ES-I3 (cell line): ENCODE measurements around the gene EPN2.

Source experiments
- H3K36me3 ChIP-seq: 2 replicates; pipeline ENCODE4 v1.6.1; 2013; ENCODE audit warnings: mild to moderate bottlenecking, low read length, control low read depth, moderate library complexity; ENCODE audit not compliant: insufficient read depth
- H3K4me1 ChIP-seq: 2 replicates; pipeline ENCODE4 v1.6.1; 2013; ENCODE audit warnings: mild to moderate bottlenecking, control low read depth, low read length; ENCODE audit not compliant: insufficient read depth
- H3K9ac ChIP-seq: 2 replicates; pipeline ENCODE4 v1.6.1; 2013; ENCODE audit warnings: low read depth, mild to moderate bottlenecking, low read length, moderate library complexity
- H3K9me3 ChIP-seq: 2 replicates; pipeline ENCODE4 v1.6.1; 2013; ENCODE audit warnings: mild to moderate bottlenecking, low read length, moderate library complexity; ENCODE audit not compliant: control insufficient read depth, insufficient read depth

Gene EPN2

DNA sequence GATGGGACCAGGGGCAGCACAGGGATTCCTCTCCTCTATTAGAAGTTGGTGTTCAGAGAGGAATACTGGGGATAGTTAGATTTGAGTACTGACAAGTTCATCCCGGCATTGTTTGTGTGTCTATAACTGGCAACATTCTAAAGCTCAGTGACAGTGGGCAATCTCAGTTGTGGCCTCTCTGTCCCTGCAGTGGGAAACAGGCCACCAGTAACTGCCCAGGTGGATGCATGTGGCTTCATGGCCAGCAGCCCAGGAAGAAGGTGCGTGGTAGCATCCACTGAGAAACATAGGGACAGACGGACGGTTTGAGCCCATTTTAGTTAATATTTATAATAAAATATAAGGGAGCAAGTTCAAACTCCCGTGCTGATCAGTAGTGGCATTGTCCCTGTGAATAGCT lies 73.8 kb downstream of the EPN2 start:
- H3K9me3 ChIP-seq: no peaks in the 10 kb centered on the region
- peaks cover 10% of the 10 kb centered on the region; the same call in 1 of the 2 replicates for H3K4me1 ChIP-seq
- H3K9ac ChIP-seq: no peak overlapping the region
- H3K36me3 ChIP-seq: peaks cover 16% of the 10 kb centered on the region

DNA sequence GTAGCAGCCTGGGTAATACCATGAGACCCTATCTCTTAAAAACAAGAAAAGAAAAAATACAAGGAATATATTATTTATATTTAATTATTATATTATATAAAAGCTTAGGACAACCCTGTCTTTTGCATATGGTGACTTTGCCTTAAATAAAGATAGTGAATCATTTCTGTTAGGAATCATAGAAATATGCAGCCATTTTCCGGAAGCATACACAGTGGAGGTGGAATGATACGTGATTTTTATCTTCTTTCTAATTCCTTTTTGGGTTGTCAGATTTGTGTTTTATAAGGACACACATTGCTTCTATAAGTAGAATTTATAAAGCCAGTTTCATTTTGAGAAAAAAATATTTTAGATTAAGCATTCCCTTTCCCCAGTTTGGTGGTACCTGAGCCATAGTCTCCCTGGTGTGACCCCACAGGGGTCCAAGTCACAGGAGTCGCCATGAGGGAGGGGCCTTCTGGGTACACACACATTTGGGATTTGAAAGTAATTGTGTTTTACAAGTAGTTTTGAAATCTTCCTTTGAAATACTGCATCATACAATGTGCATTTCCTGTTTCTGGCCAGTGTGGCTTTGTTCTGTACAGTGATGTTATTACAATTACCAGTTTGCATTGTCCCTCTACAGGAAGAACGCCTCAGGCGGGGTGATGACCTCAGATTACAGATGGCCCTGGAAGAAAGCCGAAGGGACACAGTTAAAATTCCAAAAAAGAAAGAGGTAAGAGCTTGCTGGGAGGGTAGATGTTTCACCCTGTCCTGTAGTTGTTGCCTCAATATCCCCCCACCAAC lies 74.5 kb downstream of the EPN2 start:
- peaks cover 16% of the 10 kb centered on the region for H3K36me3 ChIP-seq

DNA sequence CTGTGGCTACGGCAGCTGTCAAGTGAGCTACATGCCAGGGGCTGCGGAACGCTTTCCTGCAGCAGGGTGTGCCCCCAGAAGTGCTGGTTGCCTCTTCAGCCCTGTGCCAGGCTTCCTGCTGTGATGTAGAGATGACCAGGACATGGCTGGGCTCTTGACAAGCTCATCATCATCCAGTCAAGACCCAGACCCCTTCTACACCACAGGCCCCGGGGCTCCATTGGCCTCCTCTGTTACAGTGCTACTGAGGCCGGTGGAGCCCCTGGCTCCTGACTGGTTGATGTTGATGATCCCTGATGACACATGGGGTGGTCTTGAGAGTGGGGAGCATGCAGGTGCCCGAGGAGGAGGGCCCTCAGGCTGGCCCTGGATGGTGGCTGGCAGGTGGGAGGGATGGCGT lies 75.2 kb downstream of the EPN2 start:
- peaks cover 16% of the 10 kb centered on the region for H3K36me3 ChIP-seq
- H3K9ac ChIP-seq: no peak overlapping the region
- H3K4me1 ChIP-seq: peaks cover 20% of the 10 kb centered on the region
- H3K9me3 ChIP-seq: no peaks in the 10 kb centered on the region

More for the DNA sequence above, 74.5 kb downstream of the EPN2 start:
- Histone ChIP-seq H3K9me3 (no peaks in the 10 kb centered on the region), H3K4me1 (peaks cover 15% of the 10 kb centered on the region), H3K9ac (no peak overlapping the region)

DNA sequence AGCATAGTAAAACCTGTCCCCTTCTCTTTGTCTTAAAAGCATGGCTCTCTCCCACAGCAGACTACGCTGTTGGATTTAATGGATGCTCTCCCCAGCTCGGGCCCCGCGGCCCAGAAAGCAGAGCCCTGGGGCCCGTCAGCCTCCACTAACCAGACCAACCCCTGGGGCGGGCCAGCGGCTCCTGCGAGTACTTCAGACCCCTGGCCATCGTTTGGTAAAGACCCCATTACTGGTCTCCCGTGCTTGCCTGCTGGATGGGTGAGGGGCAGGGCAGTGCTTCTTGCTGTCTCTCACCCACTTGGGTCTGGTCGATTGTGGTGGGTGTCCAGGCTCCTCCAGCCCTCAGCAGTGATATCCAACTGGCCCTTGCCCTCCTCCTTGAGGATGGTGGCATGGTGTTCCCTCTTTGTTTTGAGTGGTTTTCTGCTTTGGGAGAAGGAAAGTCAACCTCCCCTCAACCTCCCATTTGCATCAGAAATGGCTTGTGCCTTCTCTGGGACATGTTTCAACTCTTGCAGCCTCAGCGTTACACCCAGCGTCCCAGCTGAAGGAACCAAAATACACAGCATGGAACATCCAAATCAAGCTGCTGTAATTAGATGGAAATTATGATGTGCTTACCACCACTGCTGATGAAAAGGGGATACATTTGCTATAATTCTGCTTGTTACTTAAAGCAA lies 76.0 kb downstream of the EPN2 start:
- no peaks in the 10 kb centered on the region for H3K9me3 ChIP-seq
- peaks cover 25% of the 10 kb centered on the region for H3K4me1 ChIP-seq
- H3K9ac ChIP-seq: no peak overlapping the region
- H3K36me3 ChIP-seq: peaks cover 16% of the 10 kb centered on the region

DNA sequence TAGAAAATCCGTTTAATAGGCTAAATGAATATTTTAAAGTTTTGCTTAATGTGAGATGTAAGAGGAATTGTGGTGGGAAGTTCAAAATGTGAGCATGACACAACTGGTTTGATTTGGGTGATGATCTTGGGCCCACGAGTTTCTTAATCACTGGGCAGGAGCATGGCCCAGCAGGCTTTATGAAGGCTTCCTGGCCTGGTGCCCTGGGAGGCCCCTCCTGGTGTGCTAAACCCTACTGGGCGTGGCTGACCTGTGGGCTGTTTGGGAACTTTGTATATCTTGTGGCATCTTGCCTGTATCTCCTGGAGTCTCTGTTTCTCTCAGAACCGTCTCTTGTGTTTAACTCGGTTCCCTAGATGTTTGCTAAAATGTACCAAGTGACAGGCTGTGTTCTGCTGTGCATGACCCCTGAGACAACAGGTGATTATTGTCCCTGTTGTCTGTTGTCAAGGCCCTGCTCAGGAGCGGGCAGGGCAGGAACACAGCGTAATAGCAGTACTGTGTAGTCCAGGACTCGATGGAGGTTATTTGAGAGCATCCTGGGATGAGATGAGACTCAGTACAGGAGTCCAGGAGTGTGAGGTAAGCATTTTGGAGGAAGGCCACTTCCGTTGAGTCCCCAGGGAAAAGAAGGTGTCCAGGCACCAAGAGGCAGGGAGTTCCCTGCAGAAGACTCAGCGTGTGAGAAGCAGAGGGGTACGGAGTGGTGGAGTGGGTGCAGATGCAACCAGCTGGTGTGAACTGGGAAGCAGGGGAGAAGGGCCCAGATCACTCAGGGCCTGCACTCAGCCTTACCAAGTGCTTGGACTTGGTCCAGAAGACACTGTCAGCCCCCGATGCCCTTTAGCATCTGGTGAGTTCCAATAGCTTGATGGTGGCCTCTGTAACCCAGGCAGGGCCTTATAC lies 76.8 kb downstream of the EPN2 start:
- Histone ChIP-seq H3K4me1 (peaks cover 25% of the 10 kb centered on the region), H3K9me3 (no peaks in the 10 kb centered on the region), H3K9ac (no peak overlapping the region), H3K36me3 (peaks cover 16% of the 10 kb centered on the region)

DNA sequence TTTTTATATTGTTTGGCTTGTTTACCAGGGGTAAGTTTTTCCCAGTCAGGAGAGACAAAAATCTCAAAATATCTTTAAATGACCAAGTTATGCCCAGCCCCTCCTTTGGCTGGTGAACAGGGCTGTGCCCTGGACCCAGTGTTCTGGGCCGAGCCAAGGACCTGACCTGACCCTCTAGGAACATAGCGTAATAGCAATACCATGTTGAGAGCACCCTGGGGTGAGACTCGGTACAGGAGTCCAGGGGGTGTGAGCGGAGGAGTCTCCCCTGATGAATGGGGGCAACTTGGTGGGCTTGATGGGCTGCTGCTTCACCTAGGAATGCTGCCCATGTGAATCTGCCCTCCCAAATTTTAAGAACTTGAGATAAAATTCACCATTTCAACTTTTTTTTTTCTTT lies 77.9 kb downstream of the EPN2 start:
- peaks cover 17% of the 10 kb centered on the region for H3K4me1 ChIP-seq
- no peak overlapping the region for H3K9ac ChIP-seq
- peaks cover 16% of the 10 kb centered on the region for H3K36me3 ChIP-seq
- H3K9me3 ChIP-seq: no peaks in the 10 kb centered on the region

DNA sequence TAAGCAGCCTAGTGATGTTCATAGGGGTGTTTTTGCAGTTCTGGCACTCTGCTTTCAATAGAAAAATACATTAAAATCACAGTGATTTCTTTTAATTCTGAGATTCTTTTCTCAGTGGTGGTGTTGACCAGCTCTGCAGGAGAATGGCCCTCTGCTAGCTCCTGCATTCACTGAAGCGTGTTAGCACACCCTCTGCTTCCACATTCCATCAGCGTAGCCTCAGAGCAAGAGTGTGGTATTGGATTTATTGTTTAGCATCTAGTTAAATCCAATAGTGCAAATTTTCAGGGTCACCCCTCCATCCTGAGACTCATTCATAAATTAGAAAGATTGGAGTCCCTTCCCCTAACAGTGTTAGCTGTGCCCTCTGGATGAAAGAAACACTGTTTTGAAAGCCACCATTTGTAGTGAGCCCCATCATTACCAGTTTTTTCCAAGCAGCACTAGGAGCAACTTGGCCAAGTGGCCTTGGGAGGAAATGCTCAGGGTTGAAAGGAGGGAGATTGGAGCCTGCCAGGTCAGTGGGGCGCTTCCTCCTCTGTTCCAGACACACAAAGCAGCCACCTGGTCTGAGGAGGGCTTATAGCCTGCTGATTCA lies 79.7 kb downstream of the EPN2 start:
- Histone ChIP-seq H3K9ac (no peak overlapping the region), H3K9me3 (no peaks in the 10 kb centered on the region), H3K36me3 (peaks cover 8% of the 10 kb centered on the region), H3K4me1 (peaks cover 15% of the 10 kb centered on the region)

DNA sequence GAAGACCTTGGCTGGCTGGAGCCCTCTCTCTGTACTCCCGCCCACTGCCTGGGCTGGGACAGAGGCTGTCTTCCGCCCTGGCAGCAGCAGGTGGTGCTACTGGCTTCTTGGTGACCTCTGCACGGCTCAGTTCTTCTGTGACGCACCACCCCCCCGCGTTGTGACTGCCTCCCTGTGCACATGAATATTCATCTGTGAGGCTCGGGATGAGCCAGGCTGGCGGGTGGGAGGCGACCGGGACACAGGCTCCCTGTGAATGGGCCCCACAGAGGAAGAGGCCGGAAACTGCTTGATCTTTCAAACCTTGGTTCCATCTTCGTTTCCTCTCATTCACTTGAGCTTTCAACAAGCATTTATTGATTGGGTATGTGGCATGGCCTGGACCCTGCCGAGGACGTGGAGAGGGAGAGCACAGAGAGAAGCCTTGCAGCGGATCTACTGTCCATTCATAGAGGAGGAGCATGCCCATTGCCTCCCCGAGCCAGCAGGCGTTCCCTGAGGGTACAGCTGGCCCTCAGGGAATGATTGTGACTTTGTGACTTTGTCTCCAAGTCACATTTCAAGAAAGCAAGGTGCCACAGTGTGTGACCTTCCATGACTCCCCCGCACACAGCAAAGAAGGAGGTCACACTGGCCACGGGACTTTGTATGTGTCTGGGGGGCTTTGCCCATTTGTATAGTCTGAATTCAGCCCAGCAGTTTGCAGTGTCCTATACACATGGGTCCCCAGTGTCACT lies 80.4 kb downstream of the EPN2 start:
- Histone ChIP-seq H3K4me1 (peaks cover 15% of the 10 kb centered on the region), H3K9me3 (no peaks in the 10 kb centered on the region), H3K36me3 (peaks cover 3% of the 10 kb centered on the region; the same call in 1 of the 2 replicates), H3K9ac (no peak overlapping the region)

DNA sequence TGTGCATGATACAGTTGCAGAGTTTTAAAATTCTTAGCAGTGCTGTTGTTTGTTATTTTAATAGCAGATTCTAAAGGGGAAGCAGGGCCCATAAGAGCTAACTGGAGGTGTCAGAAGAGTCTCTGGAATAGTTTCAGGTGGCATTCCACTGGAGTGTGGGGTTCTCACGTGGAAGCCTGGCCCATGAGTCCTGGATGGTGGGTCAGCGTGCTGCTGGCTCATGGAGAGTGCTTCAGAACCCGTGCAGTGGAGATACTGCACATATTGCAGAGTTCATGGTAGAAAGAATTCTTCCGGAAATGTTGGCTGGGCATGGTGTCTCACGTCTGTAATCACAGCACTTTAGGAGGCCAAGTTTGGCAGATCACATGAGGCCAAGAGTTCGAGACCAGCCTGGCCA lies 81.4 kb downstream of the EPN2 start:
- Histone ChIP-seq H3K4me1 (peaks cover 15% of the 10 kb centered on the region), H3K9ac (no peak overlapping the region), H3K36me3 (peaks cover 3% of the 10 kb centered on the region; the same call in 1 of the 2 replicates), H3K9me3 (no peaks in the 10 kb centered on the region)

DNA sequence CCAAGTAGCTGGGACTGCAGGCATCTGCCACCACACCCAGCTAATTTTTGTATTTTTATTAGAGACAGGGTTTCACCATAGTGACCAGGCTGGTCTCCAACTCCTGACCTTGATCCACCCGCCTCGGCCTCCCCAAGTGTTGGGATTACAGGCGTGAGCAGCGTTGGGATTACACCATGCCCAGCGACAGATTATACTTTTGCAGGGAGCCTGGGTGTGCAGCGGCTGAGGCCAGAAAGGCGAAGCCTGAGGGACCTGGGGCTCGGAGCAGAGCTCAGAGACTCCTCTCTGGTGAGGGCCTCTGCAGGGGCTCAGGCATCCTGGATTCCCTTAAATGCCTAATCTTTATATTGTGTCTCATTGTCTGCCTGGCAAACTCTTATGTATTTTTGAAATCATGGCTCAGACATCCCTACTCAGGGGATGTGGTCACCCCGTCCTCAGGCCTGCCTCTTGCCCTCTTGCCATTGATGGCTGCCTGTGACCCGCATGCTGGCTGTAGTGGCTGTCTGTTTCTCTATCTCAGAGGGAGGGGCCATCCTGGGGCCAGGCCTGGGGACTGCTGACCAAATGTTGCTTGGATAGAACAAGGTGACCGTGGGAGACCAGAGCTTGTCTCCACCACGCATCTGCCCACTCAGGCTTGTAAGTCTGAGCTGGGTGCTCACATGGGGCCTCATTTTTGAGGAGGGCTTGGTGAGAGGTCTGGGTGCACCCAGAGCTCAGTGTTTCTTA lies 82.8 kb downstream of the EPN2 start:
- H3K4me1 ChIP-seq: peaks cover 15% of the 10 kb centered on the region
- peaks cover under 1% of the 10 kb centered on the region; the same call in 1 of the 2 replicates for H3K9me3 ChIP-seq
- H3K36me3 ChIP-seq: peaks cover 3% of the 10 kb centered on the region; the same call in 1 of the 2 replicates
- no peak overlapping the region for H3K9ac ChIP-seq

DNA sequence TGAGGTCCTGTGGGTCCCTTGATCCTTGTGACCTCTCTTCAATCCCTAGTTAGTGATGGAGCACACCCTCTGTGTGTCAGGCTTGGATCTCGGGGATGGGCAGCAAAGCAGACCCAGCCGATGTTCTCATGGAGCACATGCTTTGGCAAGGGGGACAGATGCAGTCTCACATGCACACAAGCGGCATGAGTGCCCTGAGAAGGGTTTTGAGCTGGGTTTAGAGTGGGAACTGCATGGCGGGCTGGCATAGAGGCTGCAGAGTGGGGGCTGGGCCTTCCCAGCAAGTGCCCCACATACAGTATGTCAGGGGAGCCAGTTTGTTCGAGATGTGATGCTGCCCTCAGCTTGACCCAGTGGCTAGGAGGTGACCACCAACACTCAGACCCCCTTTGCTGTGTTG lies 83.7 kb downstream of the EPN2 start:
- H3K36me3 ChIP-seq: no peaks in the 10 kb centered on the region; the same call in 1 of the 2 replicates
- H3K4me1 ChIP-seq: peaks cover 15% of the 10 kb centered on the region
- no peak overlapping the region for H3K9ac ChIP-seq
- peaks cover 6% of the 10 kb centered on the region for H3K9me3 ChIP-seq

DNA sequence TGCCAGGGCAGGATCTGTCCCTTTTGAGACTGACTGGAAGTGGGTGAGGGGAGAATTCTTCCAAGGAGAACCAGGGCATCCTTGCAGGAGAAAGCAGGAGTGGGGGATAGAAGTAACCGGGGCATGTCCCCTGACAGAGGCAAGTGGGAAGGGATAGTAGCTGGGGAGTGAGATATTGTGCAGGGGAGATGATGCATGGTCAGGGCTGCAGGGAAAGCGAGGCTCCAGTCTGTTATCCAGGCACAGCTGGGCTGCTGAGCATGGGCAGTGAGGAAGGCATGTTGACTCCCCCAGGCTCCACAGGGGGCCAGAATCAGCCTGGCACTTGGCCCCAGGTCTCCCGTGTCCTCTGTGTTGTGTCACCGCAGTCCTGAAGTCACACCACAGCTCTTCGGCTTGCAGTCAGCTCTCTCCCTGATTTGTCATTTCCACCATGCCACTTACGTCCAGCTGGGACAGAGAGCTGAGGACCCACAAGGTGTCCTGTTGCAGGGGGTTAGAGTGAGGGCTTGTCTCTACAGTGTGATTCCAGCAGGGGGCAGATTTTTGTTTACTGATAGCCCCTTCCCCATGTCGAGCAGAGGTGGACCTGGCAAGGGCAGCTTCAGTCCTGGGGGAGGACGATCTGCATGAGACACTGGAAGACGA lies 84.4 kb downstream of the EPN2 start:
- Histone ChIP-seq H3K4me1 (peaks cover 10% of the 10 kb centered on the region), H3K9ac (no peak overlapping the region), H3K9me3 (peaks cover 9% of the 10 kb centered on the region), H3K36me3 (no peaks in the 10 kb centered on the region; the same call in 1 of the 2 replicates)
